ENCODE results near the gene RUBCN. TPM values are rescaled to one million over a fixed set of nuclear protein-coding genes. Genes with fewer than 3 reads are reported as not detected.

RUBCN gene
- total RNA-seq, 1 donor from 2014 or later: 217 TPM

- Mint-ChIP-seq H3K36me3 (ENCODE audit: low read depth) (peaks cover 23% of the 10 kb centered on the region), H3K4me3 (peak overlapping the region; percentile 94), H3K9me3 (no peaks in the 10 kb centered on the region), H3K4me1 (peaks cover 46% of the 10 kb centered on the region), H3K27ac (peak overlapping the region; percentile 88), H3K27me3 (no peaks in the 10 kb centered on the region)
- no peak for TF ChIP-seq CTCF (IDR thresholded peaks at IDR 0.05)
- ATAC-seq (ENCODE audit: low read depth) (no peak), DNase-seq (no peak)
- POLR2A ChIA-PET: interaction anchor here (0.8 to 6.6 kb wide), 4 partner anchors 9 to 45 kb away, joined by 3 to 171 read pairs (median 4); partner anchors contain the start of gene FYTTD1
- intact Hi-C loops (cut with micrococcal nuclease): loop anchor here (5.0 to 10.0 kb wide), 2 partner anchors 36 to 207 kb away; no protein-coding TSS in a partner anchor
- CTCF ChIA-PET: no interaction called here
Observed at GRCh38 chr3:197737749-197738462, 1.2 kb upstream of the RUBCN start.

GRCh38 chr3:197737319-197737649 lies 580 bp upstream of the RUBCN start:
- Mint-ChIP-seq H3K36me3 (ENCODE audit: low read depth) (peaks cover 27% of the 10 kb centered on the region), H3K27ac (peak overlapping the region; percentile 88), H3K4me1 (peaks cover 52% of the 10 kb centered on the region), H3K27me3 (no peaks in the 10 kb centered on the region), H3K4me3 (peak overlapping the region; percentile 94), H3K9me3 (no peaks in the 10 kb centered on the region)
- no peak for TF ChIP-seq CTCF (IDR thresholded peaks at IDR 0.05)
- intact Hi-C loops (cut with micrococcal nuclease): loop anchor here (5.0 to 10.0 kb wide), 2 partner anchors 35 to 208 kb away; no protein-coding TSS in a partner anchor
- POLR2A ChIA-PET: interaction anchor here (0.8 to 6.6 kb wide), 7 partner anchors 9 to 45 kb away, joined by 3 to 171 read pairs (median 5); partner anchors contain the start of gene FYTTD1
- CTCF ChIA-PET: interaction anchor here (1.5 kb wide), 1 partner anchor 22 kb away, joined by 3 read pairs; no protein-coding TSS in a partner anchor
- DNase-seq (no peak), ATAC-seq (ENCODE audit: low read depth) (no peak)

DNA sequence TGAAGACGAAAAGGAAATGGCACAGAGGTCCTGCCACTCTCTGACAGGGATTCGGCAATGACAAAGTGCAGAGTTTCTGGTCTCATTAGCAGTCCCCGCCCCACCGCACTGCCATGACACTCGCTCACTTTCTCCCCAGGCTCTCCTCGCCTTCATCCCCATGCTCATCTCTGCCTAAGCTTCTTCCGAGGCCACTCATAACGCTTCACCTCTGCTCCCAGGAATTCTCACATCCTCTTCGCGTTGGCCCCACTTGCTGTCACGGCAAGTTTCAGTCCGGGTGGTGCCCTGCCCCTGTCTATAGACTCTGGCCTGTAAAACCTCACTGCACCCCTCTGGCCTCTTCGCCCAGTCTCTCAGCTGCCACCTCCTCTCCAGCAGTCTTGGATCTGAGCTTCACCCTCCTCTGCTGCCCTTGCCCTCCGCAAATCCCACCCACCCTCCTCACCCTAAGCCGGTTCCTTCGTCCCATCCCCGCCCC lies 654 bp downstream of the RUBCN start:
- H3K27me3 Mint-ChIP-seq: no peaks in the 10 kb centered on the region
- DNase-seq: peak; percentile 45

GRCh38 chr3:197734667-197735318 lies 1.9 kb downstream of the RUBCN start:
- H3K9me3 Mint-ChIP-seq: no peaks in the 10 kb centered on the region
- no peaks in the 10 kb centered on the region for H3K27me3 Mint-ChIP-seq
- ATAC-seq (ENCODE audit: low read depth) (peak; percentile 19), DNase-seq (no peak)
- POLR2A ChIA-PET: interaction anchor here (0.6 to 6.6 kb wide), 15 partner anchors 11 to 1455 kb away, joined by 3 to 171 read pairs (median 5); partner anchors contain the start of genes FYTTD1 and LRCH3
- intact Hi-C loops (cut with micrococcal nuclease): loop anchor here (1.0 to 10.0 kb wide), 5 partner anchors 22 to 210 kb away; partner anchors contain the start of gene LRCH3
- peaks cover 71% of the 10 kb centered on the region for H3K4me1 Mint-ChIP-seq
- peak overlapping the region; percentile 98 for H3K27ac Mint-ChIP-seq
- H3K4me3 Mint-ChIP-seq: peak overlapping the region; percentile 94
- CTCF ChIA-PET: interaction anchor here (1.0 to 1.8 kb wide), 2 partner anchors 16 to 23 kb away, joined by 3 to 5 read pairs; no protein-coding TSS in a partner anchor
- peaks cover 40% of the 10 kb centered on the region for H3K36me3 Mint-ChIP-seq (ENCODE audit: low read depth)
- TF ChIP-seq CTCF (IDR thresholded peaks at IDR 0.05): no peak

More for the DNA sequence above, 654 bp downstream of the RUBCN start:
- peak; percentile 16 for ATAC-seq (ENCODE audit: low read depth)
- ChIA-PET CTCF (interaction anchor here (1.0 to 1.5 kb wide), 3 partner anchors 13 to 30 kb away, joined by 3 to 4 read pairs (median 3); partner anchors contain the start of gene FYTTD1), POLR2A (interaction anchor here (0.6 to 6.6 kb wide), 20 partner anchors 8 to 65 kb away, joined by 3 to 171 read pairs (median 5); partner anchors contain the start of genes FYTTD1 and LRCH3)
- intact Hi-C loops (cut with micrococcal nuclease): loop anchor here (1.0 to 10.0 kb wide), 3 partner anchors 13 to 209 kb away; partner anchors contain the start of gene FYTTD1
- Mint-ChIP-seq H3K27ac (peak overlapping the region; percentile 98), H3K9me3 (no peaks in the 10 kb centered on the region), H3K4me1 (peaks cover 61% of the 10 kb centered on the region), H3K36me3 (ENCODE audit: low read depth) (peaks cover 33% of the 10 kb centered on the region), H3K4me3 (peak overlapping the region; percentile 94)
- no peak for TF ChIP-seq CTCF (IDR thresholded peaks at IDR 0.05)

All from activated B cell treated with CpG ODN at 0.5 μM for 24 hours (primary cell).